RWPE2 (cell line): ENCODE measurements around the gene MRTFA.

ENCODE experiments used
- ATAC-seq: fragments of 200-7000 bp; cut with Tn5 transposase; 3 replicates; pipeline ENCODE4 v1.9.1; 2021; ENCODE audit warnings: low read depth
- DNase-seq: peaks from one replicate; pipeline ENCODE4 v3.0.0-alpha.2; 2020; ENCODE audit warnings: low spot score
- H3K27ac ChIP-seq: fragments of 450-650 bp; 2 replicates; pipeline ENCODE4 v1.5.1; 2017; ENCODE audit warnings: mild to moderate bottlenecking; ENCODE audit not compliant: poor library complexity, severe bottlenecking
- H3K27me3 ChIP-seq: fragments of 250-450 bp; sonication (Bioruptor Pico); 2 replicates; pipeline ENCODE4 v1.5.1; 2021; ENCODE audit warnings: mild to moderate bottlenecking, moderate library complexity; ENCODE audit not compliant: insufficient read depth, poor library complexity, severe bottlenecking
- H3K36me3 ChIP-seq: fragments of 250-450 bp; sonication (Bioruptor Pico); 2 replicates; pipeline ENCODE4 v1.5.1; 2020; ENCODE audit warnings: low read depth, mild to moderate bottlenecking, moderate library complexity
- H3K4me1 ChIP-seq: fragments of 250-450 bp; sonication (Bioruptor Pico); 2 replicates; pipeline ENCODE4 v1.5.1; 2021; ENCODE audit warnings: mild to moderate bottlenecking, moderate library complexity; ENCODE audit not compliant: insufficient read depth, poor library complexity, severe bottlenecking
- H3K4me3 ChIP-seq: fragments of 250-450 bp; sonication (Bioruptor Pico); 2 replicates; pipeline ENCODE4 v1.5.1; 2021; ENCODE audit warnings: mild to moderate bottlenecking, moderate library complexity; ENCODE audit not compliant: severe bottlenecking
- H3K9me3 ChIP-seq: fragments of 250-450 bp; sonication (Bioruptor Pico); 2 replicates; pipeline ENCODE4 v1.5.1; 2021; ENCODE audit warnings: mild to moderate bottlenecking, moderate library complexity; ENCODE audit not compliant: severe bottlenecking
- CTCF ChIP-seq: fragments of 450-650 bp; IDR thresholded peaks from one replicate; pipeline ENCODE4 v1.5.1; 2017; ENCODE audit warnings: mild to moderate bottlenecking, moderate library complexity; ENCODE audit not compliant: poor library complexity, severe bottlenecking

MRTFA gene

DNA sequence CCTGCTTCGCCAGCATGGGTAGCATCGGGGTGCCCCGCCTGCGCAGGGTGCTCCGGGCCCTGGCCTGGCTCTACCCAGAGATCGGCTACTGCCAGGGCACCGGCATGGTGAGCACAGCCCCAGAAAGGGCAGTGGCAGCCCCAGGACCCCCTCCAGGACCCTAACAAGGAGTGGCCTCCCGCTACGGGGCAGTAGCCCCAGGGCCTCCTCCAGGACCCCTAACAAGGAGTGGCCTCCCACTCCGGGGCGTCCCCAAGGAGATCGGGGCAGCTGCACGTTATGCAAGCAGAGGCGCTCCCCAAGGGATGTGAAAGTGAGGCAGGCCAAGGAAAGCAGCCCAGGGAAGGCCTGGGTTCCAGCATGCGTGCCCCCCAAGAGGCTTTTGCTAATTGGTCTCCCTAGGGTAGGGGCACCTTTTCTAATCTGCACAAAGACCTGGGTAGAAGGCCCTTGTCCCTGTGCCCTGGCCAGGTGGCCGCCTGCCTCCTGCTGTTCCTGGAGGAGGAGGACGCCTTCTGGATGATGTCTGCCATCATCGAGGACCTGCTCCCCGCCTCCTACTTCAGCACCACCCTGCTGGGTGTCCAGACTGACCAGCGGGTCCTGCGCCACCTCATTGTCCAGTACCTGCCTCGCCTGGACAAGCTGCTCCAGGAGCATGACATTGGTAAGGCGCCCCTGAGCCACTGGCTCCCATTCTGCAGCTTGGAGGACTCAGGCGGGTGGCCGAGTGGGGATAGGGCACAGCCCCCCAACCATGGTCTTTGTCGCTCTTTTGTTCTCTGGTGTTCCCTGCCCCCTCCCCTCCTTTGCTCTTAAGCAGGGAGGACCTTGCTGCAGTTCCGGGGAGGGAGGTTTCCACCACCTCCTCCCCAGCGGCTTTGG, 231.1 kb downstream of the MRTFA start:
- Histone ChIP-seq H3K27ac (no peak overlapping the region), H3K4me3 (no peak overlapping the region), H3K4me1 (no peaks in the 10 kb centered on the region), H3K36me3 (peaks cover 58% of the 10 kb centered on the region), H3K9me3 (no peaks in the 10 kb centered on the region), H3K27me3 (no peaks in the 10 kb centered on the region)
- TF ChIP-seq CTCF: no peak
- ATAC-seq: no peak
- peak; percentile 53 for DNase-seq

GRCh38 chr22:40404251-40405177, 232.0 kb downstream of the MRTFA start:
- Histone ChIP-seq H3K27ac (no peak overlapping the region), H3K4me3 (no peak overlapping the region), H3K9me3 (no peaks in the 10 kb centered on the region), H3K4me1 (no peaks in the 10 kb centered on the region), H3K36me3 (peaks cover 49% of the 10 kb centered on the region), H3K27me3 (no peaks in the 10 kb centered on the region)
- TF ChIP-seq CTCF: no peak
- ATAC-seq (no peak), DNase-seq (peak; percentile 55)

GRCh38 chr22:40403651-40404050, 232.9 kb downstream of the MRTFA start:
- Histone ChIP-seq H3K27me3 (no peaks in the 10 kb centered on the region), H3K4me3 (no peak overlapping the region), H3K9me3 (no peaks in the 10 kb centered on the region), H3K36me3 (peaks cover 44% of the 10 kb centered on the region), H3K4me1 (no peaks in the 10 kb centered on the region), H3K27ac (no peak overlapping the region)
- DNase-seq (no peak), ATAC-seq (no peak)
- no peak for TF ChIP-seq CTCF

GRCh38 chr22:40403141-40403540, 233.4 kb downstream of the MRTFA start:
- DNase-seq (no peak), ATAC-seq (no peak)
- Histone ChIP-seq H3K27me3 (no peaks in the 10 kb centered on the region), H3K9me3 (no peaks in the 10 kb centered on the region), H3K27ac (no peak overlapping the region), H3K36me3 (peaks cover 40% of the 10 kb centered on the region), H3K4me1 (no peaks in the 10 kb centered on the region), H3K4me3 (no peak overlapping the region)
- no peak for TF ChIP-seq CTCF
